IPS-18c (cell line): ENCODE measurements around the gene SLC24A4.

Source experiments
- H3K4me3 ChIP-seq: 2 replicates; pipeline ENCODE4 v1.7.0; 2013; ENCODE audit warnings: low read depth, mild to moderate bottlenecking, low read length, moderate library complexity; ENCODE audit not compliant: insufficient read depth
- H3K9me3 ChIP-seq: one replicate; pipeline ENCODE4 v1.6.1; 2013; ENCODE audit warnings: mild to moderate bottlenecking, low read length, moderate library complexity; ENCODE audit not compliant: control insufficient read depth, insufficient read depth

SLC24A4 gene

GRCh38 chr14:92456215-92457015, 133.4 kb downstream of the SLC24A4 start:
- H3K9me3 ChIP-seq, result no peaks in the 10 kb centered on the region

GRCh38 chr14:92457016-92457565, 134.1 kb downstream of the SLC24A4 start:
- H3K4me3 ChIP-seq, result no peak overlapping the region
- H3K9me3 ChIP-seq, result no peaks in the 10 kb centered on the region

More at GRCh38 chr14:92456215-92457015, 133.4 kb downstream of the SLC24A4 start:
- H3K4me3 ChIP-seq, result no peak overlapping the region

- H3K4me3 ChIP-seq, result no peak overlapping the region
- no peaks in the 10 kb centered on the region for H3K9me3 ChIP-seq
These were observed 135.4 kb downstream of the SLC24A4 start for GRCh38 chr14:92458136-92459029.

GRCh38 chr14:92459030-92459949, 136.3 kb downstream of the SLC24A4 start:
- Histone ChIP-seq H3K4me3 (no peak overlapping the region; the same call in 1 of the 2 replicates), H3K9me3 (no peaks in the 10 kb centered on the region)

GRCh38 chr14:92459950-92460421, 137.0 kb downstream of the SLC24A4 start:
- no peaks in the 10 kb centered on the region for H3K9me3 ChIP-seq
- H3K4me3 ChIP-seq, result no peak overlapping the region

GRCh38 chr14:92460541-92460915, 137.6 kb downstream of the SLC24A4 start:
- no peaks in the 10 kb centered on the region for H3K9me3 ChIP-seq
- no peak overlapping the region for H3K4me3 ChIP-seq

GRCh38 chr14:92460916-92461579, 138.1 kb downstream of the SLC24A4 start:
- Histone ChIP-seq H3K4me3 (no peak overlapping the region), H3K9me3 (no peaks in the 10 kb centered on the region)

GRCh38 chr14:92461891-92462290, 138.9 kb downstream of the SLC24A4 start:
- no peaks in the 10 kb centered on the region for H3K9me3 ChIP-seq
- H3K4me3 ChIP-seq, result no peak overlapping the region

GRCh38 chr14:92462568-92462967, 139.6 kb downstream of the SLC24A4 start:
- H3K9me3 ChIP-seq, result no peaks in the 10 kb centered on the region

GRCh38 chr14:92463141-92463540, 140.2 kb downstream of the SLC24A4 start:
- Histone ChIP-seq H3K9me3 (no peaks in the 10 kb centered on the region), H3K4me3 (no peak overlapping the region)

More at GRCh38 chr14:92462568-92462967, 139.6 kb downstream of the SLC24A4 start:
- no peak overlapping the region for H3K4me3 ChIP-seq

- H3K4me3 ChIP-seq, result no peak overlapping the region
- H3K9me3 ChIP-seq, result no peaks in the 10 kb centered on the region
These were observed 141.2 kb downstream of the SLC24A4 start for GRCh38 chr14:92464156-92464555.

GRCh38 chr14:92464716-92465115, 141.8 kb downstream of the SLC24A4 start:
- Histone ChIP-seq H3K9me3 (no peaks in the 10 kb centered on the region), H3K4me3 (no peak overlapping the region)

GRCh38 chr14:92465353-92466055, 142.5 kb downstream of the SLC24A4 start:
- H3K4me3 ChIP-seq, result no peak overlapping the region
- no peaks in the 10 kb centered on the region for H3K9me3 ChIP-seq

- H3K4me3 ChIP-seq, result no peak overlapping the region
- no peaks in the 10 kb centered on the region for H3K9me3 ChIP-seq
These were observed 143.1 kb downstream of the SLC24A4 start for GRCh38 chr14:92466059-92466458.

GRCh38 chr14:92469515-92469914, 146.6 kb downstream of the SLC24A4 start:
- Histone ChIP-seq H3K9me3 (no peaks in the 10 kb centered on the region), H3K4me3 (no peak overlapping the region)

GRCh38 chr14:92470215-92470614, 147.2 kb downstream of the SLC24A4 start:
- no peak overlapping the region for H3K4me3 ChIP-seq
- no peaks in the 10 kb centered on the region for H3K9me3 ChIP-seq
